G401 (cell line): ENCODE results near the gene RASGRP4. TPM values are rescaled to one million over a fixed set of nuclear protein-coding genes. Genes with fewer than 3 reads are reported as not detected.
A peak's percentile ranks its signal among the peaks of the same experiment; 100 is the strongest.
"Not testable (repeated sequence)": the region's sequence is repeated elsewhere in the genome, so short reads cannot be mapped to it uniquely, and the experiment has no call there.

ENCODE experiments used
- DNase-seq: peaks from one replicate; pipeline ENCODE4 v3.0.0-alpha.2; 2015; ENCODE audit warnings: low spot score
- in situ Hi-C: cut with HindIII; loops from 2 replicates; pipeline ENCODE4 v1.10.0; 2016; ENCODE audit warnings: low sequenced_read_pairs, mixed read lengths
- total RNA-seq: library from RNA; depleted of rRNA; stranded (reverse); fragments of >200 nt; shearing (Covaris generic); gene quantifications from 2 replicates; pipeline ENCODE4 v1.2.3, GENCODE V29; 2014; rRNA removed

The RASGRP4 gene
- not detected in 2 replicates for total RNA-seq

GRCh38 chr19:38425810-38426466 lies at the start of gene RASGRP4:
RASGRP4 (minus strand) TSS chr19:38426219; CDS start chr19:38426091, 128 bp downstream.
- in situ Hi-C loops: no loop called here
- DNase-seq: no peak

GRCh38 chr19:38475176-38475575 lies 49.2 kb upstream of the RASGRP4 start:
- no peak for DNase-seq
- in situ Hi-C loops: no loop called here

GRCh38 chr19:38473201-38473600 lies 47.2 kb upstream of the RASGRP4 start:
- in situ Hi-C loops: no loop called here
- no peak for DNase-seq

GRCh38 chr19:38472725-38473124 lies 46.7 kb upstream of the RASGRP4 start:
- DNase-seq, in situ Hi-C loops: not testable (repeated sequence)

GRCh38 chr19:38470788-38471480 lies 44.9 kb upstream of the RASGRP4 start:
- peak; percentile 64 for DNase-seq
- in situ Hi-C loops: no loop called here

- in situ Hi-C loops: no loop called here
- peak; percentile 37 for DNase-seq
These were observed 43.1 kb upstream of the RASGRP4 start for GRCh38 chr19:38469151-38469550.

- no peak for DNase-seq
- in situ Hi-C loops: no loop called here
These were observed 41.8 kb upstream of the RASGRP4 start for GRCh38 chr19:38467541-38468525.

- in situ Hi-C loops: no loop called here
- DNase-seq: no peak
These were observed 40.0 kb upstream of the RASGRP4 start for GRCh38 chr19:38466050-38466449.

GRCh38 chr19:38464421-38465082 lies 38.5 kb upstream of the RASGRP4 start:
- no peak for DNase-seq
- in situ Hi-C loops: no loop called here

GRCh38 chr19:38463365-38463764 lies 37.3 kb upstream of the RASGRP4 start:
- in situ Hi-C loops: no loop called here

GRCh38 chr19:38458991-38459390 lies 33.0 kb upstream of the RASGRP4 start:
- in situ Hi-C loops: no loop called here
- no peak for DNase-seq

More at GRCh38 chr19:38463365-38463764, 37.3 kb upstream of the RASGRP4 start:
- no peak for DNase-seq

GRCh38 chr19:38457690-38458405 lies 31.8 kb upstream of the RASGRP4 start:
- in situ Hi-C loops: no loop called here
- DNase-seq: no peak

- no peak for DNase-seq
- in situ Hi-C loops: no loop called here
These were observed 31.2 kb upstream of the RASGRP4 start for GRCh38 chr19:38457202-38457601.

- in situ Hi-C loops: no loop called here
- DNase-seq: no peak
These were observed 29.0 kb upstream of the RASGRP4 start for GRCh38 chr19:38455031-38455430.

GRCh38 chr19:38453596-38453995 lies 27.6 kb upstream of the RASGRP4 start:
- DNase-seq: no peak
- in situ Hi-C loops: no loop called here

- in situ Hi-C loops: no loop called here
- DNase-seq: no peak
These were observed 26.7 kb upstream of the RASGRP4 start for GRCh38 chr19:38452430-38453366.

GRCh38 chr19:38451629-38452028 lies 25.6 kb upstream of the RASGRP4 start:
- in situ Hi-C loops: no loop called here
- no peak for DNase-seq
